PFSK-1 (cell line): ENCODE measurements around the gene THSD8.

Source experiments
- FOXP2 ChIP-seq: optimal IDR thresholded peaks from 2 replicates; pipeline ENCODE3; 2011; ENCODE audit warnings: borderline replicate concordance, control low read depth, inconsistent platforms; ENCODE audit not compliant: insufficient read depth; ENCODE audit errors: extremely low read length, extremely low read depth
- POLR2AphosphoS5 ChIP-seq: IDR thresholded peaks from 2 replicates; pipeline ENCODE4 v1.6.1; 2012; ENCODE audit warnings: low read depth, mild to moderate bottlenecking, control low read depth, low read length, moderate library complexity
- REST ChIP-seq, 2 experiments: IDR thresholded peaks; 2 replicates each; pipeline versions ENCODE4 v1.6.1 to v1.8.0; 2011 to 2012; ENCODE audit warnings: low read depth in 2 of 2, low read length in 2 of 2, control low read depth in 1 of 2, inconsistent platforms in 1 of 2, mild to moderate bottlenecking in 1 of 2, moderate library complexity in 1 of 2; ENCODE audit not compliant: insufficient read depth in 1 of 2
- SIN3A ChIP-seq: IDR thresholded peaks from 2 replicates; pipeline ENCODE4 v1.6.1; 2012; ENCODE audit warnings: mild to moderate bottlenecking, low read length, moderate library complexity, borderline replicate concordance; ENCODE audit not compliant: insufficient read depth
- TAF1 ChIP-seq: IDR thresholded peaks from 2 replicates; pipeline ENCODE4 v1.6.1; 2012; ENCODE audit warnings: low read length, control low read depth, borderline replicate concordance; ENCODE audit not compliant: insufficient read depth

GRCh38 chr19:12825254-12826131 is 23.6 kb downstream of the THSD8 start:
- TF ChIP-seq POLR2AphosphoS5 (no peak), SIN3A (no peak), REST (IDR thresholded peaks at IDR 0.05; ENCODE audit: insufficient read depth in 1 of 2, low read depth in 2 of 2, low read length in 2 of 2) (no peak), TAF1 (no peak), FOXP2 (no peak)
